ENCODE measurements around the gene SIN3A.
"Not testable (repeated sequence)": the region's sequence is repeated elsewhere in the genome, so short reads cannot be mapped to it uniquely, and the experiment has no call there.

The SIN3A gene

DNA sequence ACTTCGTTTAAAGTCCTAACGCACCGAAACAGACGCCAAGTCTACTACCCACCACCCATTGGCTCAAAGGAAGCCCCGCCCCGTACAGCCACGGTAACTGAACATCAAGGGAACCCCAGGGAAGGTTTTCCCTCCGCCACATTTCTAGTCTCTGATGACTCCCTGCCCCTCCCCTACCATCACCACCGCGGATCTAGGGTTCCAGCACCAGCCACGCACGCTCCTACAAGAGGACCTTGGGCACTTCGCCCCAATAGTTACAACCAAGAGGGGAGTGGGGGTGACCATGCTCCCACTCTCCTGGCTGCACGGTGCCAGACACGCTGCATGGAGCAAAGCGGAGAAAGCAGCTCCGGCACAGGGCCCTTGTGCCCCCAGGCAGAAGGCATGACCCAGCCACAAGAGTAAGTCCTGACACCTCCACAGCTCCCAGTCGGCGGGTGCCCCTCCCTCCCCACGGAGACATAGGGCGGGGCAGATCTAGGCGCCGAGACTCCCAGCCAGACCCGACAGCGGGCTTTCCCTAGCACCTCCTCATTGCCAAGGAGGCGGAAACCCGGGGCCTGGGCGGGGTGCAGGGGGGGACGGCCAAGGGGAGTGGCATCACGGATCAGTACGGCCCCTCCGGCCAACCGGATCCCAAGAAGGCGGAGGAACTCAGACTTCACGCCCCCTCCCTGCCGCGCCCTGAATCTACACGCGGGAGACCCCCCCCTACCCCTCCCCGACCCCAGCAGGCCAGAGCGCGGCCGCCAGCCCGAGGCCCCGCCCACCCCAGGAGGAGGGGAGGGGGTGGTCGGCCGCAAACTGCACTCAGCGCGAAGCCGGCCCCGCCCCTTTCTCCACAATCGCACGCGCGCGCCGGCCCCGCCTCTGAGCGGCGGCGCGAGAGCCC is 936 bp downstream of the SIN3A start:
- DNase-seq: peak; percentile 95 to 96

DNA sequence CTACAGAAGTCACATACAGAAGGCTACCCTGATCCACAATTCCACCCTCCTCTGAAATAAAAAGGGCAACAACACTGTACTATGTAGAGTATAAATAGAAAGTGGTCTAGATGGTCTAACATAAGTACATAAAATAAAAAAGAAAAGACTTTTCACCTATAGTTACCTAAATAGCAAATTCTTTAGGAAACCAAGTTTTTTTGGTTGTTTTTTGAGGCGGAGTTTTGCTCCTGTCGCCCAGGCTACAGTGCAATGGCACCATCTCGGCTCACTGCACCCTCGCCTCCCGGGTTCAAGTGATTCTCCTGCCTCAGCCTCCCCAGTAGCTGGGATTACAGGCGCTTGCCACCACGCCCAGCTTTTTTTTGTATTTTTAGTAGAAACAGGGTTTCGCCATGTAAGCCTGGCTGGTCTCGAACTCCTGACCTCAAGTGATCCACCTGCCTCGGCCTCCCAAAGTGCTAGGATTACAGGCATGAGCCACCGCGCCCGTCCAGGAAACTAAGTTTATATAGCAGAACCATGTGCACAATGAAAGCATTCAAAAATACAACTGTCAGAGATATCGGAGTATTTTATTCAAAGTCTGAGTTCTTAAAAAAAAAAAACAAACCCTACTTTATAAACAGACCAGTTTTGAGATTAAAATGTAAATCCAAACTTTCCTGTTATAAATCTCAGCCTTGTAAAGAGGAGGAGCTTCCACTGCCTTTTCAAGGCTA is 1.7 kb downstream of the SIN3A start:
- DNase-seq: no peak

DNA sequence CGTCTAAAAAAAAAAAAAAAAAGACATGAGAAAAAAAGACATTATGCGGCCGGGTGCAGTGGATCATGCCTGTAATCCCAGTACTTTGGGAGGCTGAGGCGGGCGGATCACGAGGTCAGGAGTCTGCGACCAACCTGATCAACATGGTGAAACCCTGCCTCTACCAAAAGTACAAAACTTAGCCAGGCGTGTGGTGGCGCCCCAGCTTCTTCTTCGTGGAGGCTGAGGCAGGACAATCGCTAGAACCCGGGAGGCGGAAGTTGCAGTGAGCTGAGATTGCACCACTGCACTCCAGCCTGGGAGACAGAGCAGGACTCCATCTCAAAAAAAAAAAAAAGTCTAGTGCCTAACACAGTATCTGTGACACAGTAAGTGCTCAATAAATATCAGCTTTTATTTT is 3.3 kb downstream of the SIN3A start:
- DNase-seq: not testable (repeated sequence)

DNA sequence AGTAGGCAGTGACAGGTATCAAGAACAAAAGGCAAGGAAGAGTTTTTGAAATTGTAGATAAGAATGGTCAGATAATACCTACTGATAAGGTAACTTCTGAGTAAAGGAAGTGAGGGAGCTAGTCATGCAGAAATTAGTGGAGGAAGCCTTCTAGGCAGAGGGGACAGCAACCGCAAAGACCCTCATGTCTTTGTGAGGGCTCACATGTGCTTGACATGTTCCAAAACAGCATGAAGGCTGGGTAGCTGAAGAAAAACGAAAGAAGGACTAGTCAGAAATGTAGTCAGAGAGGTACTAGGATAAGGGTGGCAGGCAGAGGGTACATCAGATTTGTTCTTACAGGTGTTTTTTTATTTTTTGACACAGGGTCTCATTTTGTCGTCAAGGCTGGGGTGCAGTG is 5.3 kb downstream of the SIN3A start:
- no peak for DNase-seq

DNA sequence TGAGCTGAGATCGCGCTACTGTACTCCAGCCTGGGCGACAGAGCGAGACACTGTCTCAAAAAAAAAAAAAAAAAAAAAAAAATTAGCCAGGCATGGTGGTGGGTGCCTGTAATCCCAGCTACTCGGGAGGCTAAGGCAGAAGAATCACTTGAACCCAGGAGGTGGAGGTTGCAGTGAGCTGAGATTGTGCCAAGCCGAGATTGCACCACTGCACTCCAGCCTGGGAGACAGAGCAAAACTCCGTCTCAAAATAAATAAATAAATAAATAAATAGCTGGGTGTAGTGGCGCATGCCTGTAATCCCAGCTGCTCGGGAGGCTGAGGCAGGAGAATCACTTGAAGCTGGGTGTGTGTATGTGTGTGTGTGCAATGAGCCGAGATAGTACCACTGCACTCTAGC is 6.2 kb downstream of the SIN3A start:
- not testable (repeated sequence) for DNase-seq

DNA sequence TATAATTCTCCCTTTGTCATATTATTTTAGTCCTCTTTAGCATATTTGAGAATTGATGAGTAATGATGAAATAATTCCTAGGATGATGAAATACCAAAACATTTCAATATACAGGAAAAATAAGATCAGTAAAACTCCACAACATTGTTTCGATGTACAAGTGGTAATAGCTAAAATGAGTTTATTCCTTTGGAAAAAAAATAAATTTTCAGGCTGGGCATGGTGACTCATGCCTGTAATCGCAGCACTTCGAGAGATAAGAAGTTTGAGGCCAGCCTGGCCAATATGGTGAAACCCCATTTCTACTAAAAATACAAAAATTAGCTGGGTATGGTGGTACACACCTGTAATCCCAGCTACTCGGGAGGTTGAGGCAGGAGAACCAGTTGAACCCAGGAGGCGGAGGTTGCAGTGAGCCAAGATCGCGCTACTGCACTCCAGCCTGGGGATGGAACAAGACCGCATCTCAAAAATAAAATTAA is 7.5 kb downstream of the SIN3A start:
- DNase-seq: not testable (repeated sequence)

DNA sequence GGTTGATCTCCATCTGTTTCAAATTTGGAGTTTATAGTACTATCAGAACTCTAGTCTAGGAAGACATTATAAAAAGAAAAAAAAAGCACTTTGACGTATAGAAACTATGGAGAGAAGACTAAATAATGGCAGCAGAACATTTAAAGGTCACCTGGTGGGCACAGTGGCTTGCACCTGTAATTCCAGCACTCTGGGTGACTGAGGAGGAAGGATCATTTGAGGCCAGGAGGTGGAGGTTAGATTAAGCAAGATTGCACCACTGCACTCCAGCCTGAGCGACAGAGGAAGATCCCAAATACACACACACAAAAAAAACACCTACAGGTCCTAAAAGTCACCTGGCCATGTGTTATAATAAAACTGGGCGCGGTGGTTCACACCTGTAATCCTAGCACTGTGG is 13.8 kb downstream of the SIN3A start:
- DNase-seq: no peak

DNA sequence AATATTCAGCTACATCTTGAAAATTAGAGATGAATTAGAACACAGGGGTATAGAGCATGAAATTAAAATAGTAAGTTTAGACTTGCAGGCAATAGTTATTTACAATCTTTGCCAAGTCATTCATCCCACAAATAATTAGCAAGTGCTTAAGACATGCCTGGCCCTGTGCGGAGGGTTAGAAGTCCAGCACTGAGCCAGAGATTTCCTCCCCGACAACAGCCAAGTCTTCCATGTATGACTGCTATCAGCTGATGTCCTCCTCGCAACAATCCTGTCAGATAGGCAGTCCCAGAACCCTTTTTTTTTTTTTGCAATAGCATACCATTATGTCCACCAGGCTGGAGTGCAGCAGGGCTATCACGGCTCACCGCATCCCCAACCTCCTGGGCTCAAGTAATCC is 14.6 kb downstream of the SIN3A start:
- no peak for DNase-seq

DNA sequence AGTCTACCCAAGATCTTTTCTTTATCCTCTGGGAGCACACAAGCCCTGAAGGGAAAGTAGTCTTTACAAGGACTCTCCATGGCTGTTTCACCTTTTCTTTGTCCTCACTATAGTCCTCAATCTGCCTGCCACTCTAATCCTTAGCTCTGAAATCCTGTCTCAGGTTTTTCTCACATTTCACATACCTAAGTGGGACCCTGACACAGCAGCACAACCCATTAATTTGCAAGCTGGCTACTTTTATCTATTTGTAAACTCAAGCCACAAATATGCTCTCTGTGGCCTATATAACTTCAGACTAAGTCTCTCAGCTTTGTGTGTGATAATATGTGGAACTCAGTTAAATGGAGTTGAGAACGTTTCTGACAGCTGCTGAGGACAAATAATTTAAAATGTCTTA is 19.8 kb downstream of the SIN3A start:
- DNase-seq: no peak

DNA sequence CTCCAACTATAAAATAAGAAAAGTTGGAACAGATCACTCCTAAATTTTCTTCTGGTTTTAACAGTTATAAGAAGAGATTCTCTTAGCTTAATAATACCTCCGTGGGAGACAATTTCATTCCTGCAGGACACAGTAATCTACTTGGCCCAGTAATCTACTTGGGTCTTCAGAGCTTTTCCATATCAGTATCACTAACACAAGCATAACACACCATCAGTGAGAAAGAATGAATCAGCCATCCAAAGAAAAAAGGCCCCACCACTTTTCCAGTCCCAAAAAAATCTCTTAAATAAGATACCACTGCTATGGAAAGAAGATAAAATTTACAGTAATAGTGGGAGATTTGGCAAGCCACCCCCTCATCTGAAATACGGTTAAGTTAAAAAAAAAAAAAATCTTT is 20.2 kb downstream of the SIN3A start:
- DNase-seq: no peak

DNA sequence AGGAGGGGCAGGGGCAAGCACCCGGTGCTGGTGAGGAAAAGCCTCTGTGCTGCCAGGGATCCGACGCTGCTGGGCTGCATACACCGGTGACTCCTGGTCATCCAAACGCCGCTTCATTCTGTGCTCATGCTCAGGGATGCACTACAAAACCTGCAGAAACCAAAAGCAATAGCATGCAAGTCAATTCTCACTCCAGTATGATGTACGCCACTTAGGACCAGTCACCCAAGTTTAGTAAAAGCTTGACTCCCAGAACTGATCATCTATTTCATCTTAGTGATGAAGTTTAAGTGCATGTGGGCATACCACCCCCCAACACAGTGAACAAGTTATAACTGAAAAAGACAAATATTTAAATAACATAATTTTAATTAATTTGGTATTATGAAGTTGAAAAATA is 21.2 kb downstream of the SIN3A start:
- DNase-seq: no peak

DNA sequence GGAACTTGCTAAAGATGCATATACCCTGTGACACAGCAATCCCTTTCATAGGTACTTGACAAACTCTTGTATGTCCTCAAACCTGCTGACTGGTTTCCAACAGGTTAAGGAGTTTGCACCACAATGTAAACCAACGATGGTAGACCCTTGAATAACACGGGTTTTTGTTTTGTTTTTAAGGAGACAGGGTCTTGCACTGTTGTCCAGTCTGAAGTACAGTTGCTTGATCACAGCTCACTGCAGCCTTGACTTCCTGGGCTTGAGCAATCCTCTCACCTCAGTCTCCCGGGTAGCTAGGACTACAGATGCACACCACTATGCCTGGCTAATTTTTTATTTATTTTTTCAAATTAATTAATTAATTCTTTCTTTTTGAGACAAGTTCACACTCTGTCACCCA is 23.3 kb downstream of the SIN3A start:
- no peak for DNase-seq

DNA sequence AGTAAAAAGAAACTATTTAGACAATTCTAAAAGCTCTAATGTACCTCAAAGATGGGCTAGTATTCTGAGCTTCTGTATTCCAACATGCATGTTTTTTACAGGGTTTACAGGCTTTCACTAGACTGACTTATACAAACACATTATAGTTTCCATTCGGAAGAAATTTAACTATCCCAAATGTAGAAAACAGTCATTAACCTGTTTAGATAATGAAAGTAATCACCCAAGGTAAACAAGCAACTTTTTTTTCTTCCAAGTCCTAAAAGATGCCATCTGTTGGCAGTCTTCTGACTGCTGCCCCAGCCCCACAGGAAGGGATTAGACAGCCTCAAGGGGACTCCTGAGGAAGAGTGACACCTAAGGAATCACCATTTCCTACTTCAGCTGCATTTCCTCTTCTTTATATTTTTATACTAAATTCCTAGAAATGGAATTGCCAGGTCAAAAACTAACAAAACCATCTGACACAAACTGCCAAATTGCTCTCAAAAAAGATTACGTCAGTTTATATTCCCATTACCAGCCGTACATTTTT is 25.5 kb downstream of the SIN3A start:
- no peak for DNase-seq

DNA sequence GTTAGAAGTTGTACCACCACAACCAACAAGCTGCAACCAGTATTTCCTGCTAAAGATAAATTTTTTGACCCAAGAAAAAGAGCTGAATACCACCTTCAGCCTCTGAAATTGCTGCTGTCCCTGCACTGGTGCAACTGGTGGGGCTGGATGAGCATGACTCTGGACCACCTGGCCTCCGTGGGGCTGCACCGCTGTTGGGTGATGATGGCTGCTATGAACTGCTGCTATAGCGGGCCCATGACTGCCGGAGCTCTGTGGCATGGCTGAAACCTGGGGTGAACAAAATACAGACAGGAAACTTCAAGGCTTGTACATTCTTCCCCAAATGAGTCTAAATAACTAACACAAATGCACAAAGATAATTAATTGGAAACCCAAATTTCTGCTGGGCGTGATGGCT is 28.9 kb downstream of the SIN3A start:
- DNase-seq: no peak

DNA sequence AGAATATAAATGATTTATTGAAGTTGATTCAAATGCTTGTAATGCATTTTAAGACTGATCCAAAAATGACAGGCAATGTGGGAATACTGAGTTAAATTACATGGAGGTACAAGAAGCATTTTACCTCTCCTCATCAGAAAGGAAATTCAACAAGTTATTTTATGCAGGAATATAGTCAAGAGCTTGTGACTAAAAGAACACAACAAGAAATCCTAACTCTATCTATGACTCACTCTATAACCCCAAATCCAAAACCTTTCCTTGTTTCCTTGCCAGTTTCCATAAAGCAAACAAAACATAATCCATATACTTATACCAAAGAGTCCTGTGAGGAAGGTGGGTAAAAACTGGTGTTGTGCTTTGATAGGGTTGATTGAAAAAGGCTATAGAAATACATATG is 30.8 kb downstream of the SIN3A start:
- no peak for DNase-seq

DNA sequence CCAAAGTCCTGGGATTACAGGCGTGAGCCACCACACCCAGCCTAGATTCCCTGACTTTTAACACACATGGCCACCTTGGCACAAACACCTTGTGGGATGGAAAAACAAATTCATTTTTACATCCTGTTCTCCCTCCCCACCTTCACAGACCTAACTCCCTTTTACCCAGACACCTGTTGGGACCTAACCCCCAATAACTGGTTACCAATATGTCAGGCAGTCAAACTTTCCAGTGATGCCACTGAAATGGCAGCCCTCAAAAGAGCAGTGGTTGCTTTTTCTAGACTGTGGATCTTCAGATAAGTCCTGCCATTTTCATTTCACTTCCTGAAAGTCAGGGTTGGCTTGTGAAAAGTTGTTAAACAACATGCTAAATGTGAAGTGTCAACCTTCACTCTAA is 34.9 kb downstream of the SIN3A start:
- DNase-seq: no peak

DNA sequence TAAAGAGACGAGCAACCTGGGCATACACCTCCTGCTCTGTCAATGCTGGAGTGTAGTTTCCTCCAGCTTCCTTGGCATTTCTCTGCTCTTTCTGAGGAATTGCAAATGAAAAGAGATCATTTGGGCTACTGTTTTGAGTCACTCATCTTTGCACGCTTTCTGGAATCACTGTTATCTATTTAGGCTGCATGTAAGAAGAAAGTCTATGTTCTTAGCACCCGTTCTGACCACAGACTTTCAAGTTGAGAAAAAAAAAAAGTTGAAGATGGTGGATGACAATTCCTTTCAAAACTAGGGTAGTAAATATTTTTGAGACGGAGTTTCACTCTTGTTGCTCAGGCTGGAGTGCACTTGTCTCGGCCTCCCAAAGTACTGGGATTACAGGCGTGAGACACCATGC is 41.3 kb downstream of the SIN3A start:
- no peak for DNase-seq

DNA sequence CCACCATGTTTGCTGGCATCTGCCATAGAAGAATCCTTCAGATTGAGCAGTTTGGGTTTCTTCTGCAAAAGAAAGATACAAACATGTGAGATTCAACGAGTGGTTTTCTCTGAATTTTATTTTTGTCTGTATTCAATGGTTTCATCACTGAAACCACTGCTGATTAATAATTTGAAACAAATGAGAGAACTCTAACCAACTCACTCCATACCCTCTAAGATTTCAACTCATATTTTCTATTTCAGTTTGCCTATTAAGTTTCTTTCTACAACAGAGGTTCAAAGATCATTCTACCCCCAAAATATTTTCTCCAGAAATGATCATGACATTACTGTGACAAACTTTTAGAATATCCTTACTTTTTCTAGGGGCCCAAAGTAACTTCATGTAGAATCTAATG is 44.4 kb downstream of the SIN3A start:
- DNase-seq: no peak

DNA sequence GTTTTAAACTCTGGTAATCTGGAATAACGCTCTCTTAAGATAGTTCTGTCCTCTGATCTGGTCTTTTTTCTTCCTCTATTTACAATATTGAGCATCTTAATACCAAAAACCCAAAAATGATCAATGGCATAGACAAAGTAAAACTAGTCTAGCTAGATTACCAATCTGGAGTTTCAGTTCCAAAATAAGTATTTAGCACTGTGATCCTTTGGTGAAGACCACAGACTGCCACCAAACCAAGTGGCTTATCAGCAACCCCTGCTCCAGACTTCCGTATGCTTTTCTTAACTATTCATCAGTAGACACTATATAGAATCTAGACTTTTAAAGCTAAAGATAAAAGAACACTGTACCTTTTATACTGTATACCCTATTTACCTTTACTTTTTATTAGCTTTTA is 47.6 kb downstream of the SIN3A start:
- DNase-seq: no peak

DNA sequence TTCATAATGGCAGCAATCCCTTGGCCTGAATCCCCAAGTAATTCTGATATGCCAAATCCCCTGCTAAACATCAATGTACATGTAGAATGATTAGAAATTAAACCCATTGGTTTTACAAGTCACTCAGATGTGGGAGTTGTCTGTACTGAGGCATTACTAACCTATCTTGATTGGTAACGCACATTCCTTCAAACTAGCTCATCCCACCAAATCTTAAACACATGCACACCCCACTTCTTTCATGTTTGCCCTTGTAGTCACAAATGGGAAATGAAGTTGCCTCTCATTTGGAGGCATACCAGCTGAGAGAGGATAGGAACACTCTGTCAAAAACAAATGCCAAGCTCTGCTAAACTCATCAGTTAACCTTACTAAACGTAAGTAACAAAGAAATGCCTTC is 54.0 kb downstream of the SIN3A start:
- DNase-seq: no peak

DNA sequence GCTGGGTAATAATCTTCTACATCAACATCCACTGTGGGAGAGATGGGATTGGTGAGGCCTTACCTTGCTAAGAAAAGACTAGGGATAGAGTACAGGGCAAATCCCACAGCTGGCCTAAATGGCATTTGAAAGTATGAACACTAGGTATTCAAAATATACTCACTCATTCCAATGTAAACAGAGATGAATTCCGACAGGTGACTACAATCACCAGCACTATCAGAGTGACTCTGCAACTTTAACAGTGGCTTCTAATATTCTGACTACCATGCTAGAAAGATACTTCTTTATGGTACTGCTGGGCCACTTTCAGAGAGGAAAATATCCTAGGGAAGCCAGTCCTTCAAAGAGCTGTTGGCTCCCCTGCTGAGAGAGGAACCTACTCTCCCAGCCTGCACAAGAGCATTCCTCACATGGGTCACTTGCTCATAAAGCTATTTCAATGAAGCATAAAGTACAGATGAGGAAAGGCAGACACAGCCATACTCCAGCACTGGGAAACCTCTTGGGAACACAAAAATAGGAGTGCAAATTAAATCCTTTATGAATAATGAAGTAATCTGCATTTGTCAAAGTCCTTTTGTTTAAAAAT is 61.6 kb downstream of the SIN3A start:
- DNase-seq: no peak

DNA sequence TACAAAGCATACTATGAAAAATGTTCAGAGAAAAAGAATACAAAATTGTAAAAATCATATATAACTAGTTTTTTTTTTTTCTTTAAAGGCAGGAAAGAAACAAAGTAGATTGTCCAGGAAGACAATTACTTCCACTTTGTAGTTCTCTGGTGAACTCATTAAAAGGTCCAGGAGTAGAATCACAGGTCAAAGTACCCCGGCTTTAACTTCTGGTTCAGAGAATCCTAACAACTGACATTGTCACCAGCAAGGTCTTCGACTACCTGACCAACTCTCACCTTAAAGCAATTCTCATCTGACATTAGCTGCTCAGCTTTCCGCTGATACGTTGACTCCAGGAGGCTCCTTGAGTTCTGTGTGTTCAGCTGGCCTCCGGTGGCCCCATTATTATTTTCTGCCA is 67.5 kb downstream of the SIN3A start:
- not testable (repeated sequence) for DNase-seq

DNA sequence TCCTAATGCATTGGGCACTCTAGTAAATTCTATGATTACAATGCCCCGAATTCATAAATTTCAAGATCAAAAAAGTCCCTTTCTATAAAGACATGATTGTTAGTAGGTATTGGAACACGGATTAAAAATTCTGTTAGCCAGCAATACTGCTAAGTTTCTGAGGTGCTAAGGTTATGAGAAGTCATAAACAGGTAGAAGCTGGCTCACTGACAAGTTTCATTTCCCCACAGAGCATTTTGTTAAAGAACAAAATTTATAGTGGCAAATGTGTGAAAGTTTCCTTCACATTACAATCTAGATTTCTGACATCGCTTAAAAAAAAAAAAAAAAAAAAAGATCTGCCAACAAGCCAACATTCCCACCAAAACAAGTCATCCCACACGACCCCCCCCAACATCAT is 70.7 kb downstream of the SIN3A start:
- no peak for DNase-seq
